ENCODE data around the gene ZFP92.

The ZFP92 gene

DNA sequence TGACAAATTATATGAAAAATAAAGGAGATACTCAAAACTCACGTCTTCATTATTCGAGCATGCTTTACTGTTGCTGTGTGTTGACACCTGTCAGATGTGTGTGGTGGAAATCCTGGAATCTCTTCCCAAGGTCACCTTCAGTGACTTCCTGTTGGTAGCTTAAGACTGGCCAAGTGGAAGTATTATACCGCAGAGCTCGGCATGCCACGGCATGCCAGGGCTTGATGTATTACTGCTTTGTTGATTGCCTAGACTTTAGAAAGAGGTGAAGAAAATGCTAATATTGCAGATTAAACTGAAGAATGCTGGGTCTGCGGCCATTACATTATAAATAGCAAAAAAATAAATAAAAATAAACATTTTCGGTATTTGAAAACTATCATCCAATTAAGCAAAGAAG, 30.0 kb downstream of the ZFP92 start:
- no peak for DNase-seq

DNA sequence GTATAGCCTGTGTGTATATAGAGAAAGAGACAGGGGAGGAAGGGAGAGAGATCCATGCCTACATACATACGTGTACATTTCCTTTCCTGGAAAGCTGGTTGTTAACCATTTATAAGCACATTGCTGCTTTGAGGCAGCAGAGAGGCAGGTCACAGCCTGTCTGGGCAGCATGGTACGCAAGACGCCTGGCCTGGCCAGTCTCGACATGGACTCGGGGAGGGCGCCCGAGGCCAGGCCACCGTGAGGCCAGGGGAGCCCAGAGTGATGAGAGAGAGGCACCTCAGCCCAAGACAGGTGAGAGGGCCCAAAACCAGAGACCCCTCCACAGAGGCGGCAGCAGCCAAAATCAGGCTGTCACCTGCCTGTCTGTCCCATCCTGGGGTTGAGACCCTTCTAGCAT, 30.7 kb downstream of the ZFP92 start:
- no peak for DNase-seq

DNA sequence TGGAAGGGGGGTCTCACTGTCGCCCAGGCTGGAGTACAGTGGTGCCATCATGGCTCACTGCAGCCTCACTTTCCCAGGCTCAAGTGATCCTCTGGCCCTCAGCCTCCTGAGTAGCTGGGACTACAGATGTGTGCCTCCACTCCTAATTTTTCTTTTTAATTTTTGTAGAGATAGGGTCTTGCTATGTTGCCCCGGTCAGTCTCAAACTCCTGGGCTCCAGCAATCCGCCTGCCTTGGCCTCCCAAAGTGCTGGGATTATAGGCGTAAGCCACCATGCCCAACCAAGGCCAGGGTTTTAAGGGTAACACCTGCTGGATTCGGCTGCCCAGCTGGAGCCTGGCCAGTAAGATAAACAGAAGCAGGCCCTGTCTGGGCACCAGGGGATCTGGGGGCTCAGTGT, 31.2 kb downstream of the ZFP92 start:
- no peak for DNase-seq

- DNase-seq: no peak
Observed at GRCh38 chrX:153443476-153444332, 32.4 kb downstream of the ZFP92 start.

GRCh38 chrX:153444333-153445011, 33.2 kb downstream of the ZFP92 start:
- no peak for DNase-seq

GRCh38 chrX:153445106-153445855, 34.0 kb downstream of the ZFP92 start:
- no peak for DNase-seq

- no peak for DNase-seq
Observed at GRCh38 chrX:153445856-153446635, 34.8 kb downstream of the ZFP92 start, which contains the start of gene TREX2. TSS of gene TREX2 (minus strand) at chrX:153446056. CDS start at chrX:153445430, 626 bp downstream.

- no peak for DNase-seq
Observed at GRCh38 chrX:153446636-153446936, 35.3 kb downstream of the ZFP92 start.

- no peak for DNase-seq
Observed at GRCh38 chrX:153446950-153447580, 35.8 kb downstream of the ZFP92 start.

DNA sequence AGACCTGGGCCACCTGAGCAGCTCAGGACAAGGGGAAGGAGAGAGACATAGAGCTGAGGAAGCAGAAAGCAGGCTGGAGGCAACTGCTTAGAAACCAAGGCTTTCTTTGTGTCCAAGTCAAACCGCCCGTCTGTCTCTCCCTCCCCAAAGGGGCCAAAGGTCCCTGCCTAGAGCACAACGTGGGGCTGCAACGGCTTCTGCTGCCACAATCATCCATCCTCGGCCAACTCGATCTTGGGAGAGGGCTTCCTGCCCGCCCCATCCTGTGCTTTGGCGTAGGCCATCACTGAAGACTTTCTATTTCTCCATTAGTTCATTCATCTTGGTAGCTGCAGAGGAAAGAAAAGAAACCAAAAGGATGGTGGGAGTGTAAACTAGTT, 36.3 kb downstream of the ZFP92 start:
- DNase-seq: no peak

- DNase-seq: no peak
Observed at GRCh38 chrX:153448556-153449367, 37.5 kb downstream of the ZFP92 start.

DNA sequence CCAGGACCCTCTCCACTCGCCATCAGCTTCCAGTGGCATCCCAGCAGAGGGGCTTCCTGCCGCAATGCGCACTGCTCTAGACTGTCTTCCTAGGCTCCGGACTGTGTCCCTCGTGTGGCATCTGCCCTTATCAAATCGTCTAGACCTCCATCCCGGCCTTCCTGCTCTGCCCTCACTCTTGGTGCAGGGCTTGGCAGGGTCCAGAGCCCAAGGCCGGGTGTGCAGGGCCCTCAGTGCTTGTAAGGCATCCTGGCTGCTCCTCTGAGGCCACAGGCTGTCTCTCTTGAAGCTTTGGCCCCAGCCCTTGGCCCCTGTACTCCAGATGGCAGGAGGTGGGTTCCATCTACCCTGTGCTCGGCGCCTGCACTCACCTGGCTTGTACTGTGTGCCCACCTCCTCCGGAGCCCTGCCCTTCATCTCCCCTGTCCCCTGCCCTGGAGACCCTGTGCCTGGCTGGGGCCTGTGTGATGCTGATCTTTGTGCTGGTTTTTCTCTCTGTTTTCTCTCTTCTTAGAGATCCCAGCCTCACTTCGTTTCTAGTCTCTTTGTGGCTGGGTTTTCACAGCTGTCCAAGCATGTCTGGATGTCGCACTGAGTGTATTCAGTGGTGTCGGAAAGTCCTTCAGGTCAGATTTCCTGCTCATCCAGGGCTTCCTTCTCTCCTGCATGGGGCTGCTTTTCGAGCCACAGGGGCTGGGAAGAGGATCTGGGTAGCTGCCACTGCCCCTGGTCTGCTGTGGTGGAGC, 38.3 kb downstream of the ZFP92 start:
- DNase-seq: no peak

DNA sequence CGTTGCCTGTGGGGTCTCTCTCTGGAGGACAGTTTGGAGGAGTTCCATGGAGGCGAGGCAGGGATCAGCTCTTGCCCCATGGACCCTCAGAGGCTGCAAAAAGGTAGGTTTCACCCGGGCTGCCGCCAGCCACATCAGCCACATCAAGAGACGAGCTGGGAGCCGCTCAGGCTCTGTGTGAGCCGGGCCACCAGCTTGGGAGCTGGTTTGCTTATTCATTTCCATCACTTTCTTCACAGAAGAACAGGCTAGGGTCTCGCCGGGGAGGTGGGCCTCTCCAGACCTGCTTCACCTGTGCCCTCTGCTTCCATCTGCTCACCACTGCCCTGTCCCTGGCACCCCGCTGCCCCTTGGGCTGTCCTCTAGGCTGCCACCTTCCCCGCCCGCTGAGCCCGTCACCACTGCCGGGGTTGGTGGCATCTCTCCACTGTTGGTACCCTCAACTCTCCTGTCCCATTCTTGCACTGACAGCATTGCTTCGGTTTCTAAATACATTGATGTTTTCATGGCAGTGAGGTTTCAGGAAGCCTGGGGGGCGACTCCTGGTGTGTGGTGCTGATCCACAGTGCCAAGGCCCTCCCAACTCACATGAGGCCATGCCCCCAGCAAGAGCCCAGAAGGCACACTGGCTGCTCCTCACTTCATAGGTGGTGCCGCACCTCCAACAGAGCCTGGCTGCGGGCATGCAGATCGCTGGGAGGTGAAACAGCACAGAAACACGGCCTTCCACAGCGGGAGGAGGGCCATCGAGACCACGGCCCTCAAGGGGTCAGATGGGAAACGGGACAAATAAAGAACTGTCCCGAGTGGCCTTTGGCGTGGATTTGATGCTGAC, 39.1 kb downstream of the ZFP92 start:
- DNase-seq: no peak

DNA sequence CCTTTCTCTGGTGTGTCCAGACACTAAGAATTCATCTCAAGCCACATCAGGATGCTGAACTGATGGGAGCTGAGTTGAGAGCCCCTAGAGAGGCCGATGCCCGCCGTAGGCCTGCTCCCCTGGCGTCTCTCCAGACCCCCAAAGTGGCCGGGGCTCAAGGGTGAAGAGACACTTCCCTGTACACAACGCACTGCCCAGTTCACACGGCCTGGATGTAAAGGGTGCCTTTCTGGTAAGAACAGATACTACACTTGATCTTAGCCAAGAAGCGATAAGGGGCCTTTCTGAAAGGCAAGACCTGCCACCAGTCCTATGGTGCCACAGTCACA, 39.6 kb downstream of the ZFP92 start:
- DNase-seq: no peak

DNA sequence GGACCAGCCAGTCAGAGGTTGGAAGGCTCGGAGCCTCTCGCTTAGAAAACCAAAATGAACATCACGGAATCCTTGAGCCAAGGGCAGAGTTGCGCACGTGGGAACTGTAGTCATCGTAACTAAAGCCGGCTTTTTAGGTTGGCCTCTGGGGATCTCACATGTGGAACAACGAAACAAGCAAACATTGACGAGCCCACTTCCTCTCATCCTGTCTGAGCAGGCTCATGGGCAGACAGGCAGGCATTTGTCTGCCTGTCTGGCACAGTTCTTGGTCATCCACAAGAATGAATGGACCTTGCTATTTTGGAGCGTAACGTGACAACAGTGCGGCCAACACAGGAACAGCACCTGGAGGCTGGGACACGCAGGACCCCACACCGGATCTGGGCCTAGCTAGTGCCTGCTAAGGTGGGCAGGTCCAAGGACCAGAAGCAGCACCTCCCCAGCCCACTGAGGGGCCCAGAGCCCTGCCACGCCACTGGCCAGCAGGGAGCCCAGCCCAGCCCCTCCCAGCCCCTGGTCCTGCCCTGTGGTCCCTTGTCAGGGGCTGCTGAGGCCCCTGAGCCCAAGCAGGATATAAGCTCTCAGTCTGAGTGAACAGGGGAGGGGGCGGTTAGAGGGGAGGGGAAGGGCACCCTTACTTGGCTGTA, 43.8 kb downstream of the ZFP92 start:
- no peak for DNase-seq

- no peak for DNase-seq
Observed at GRCh38 chrX:153455571-153455970, 44.3 kb downstream of the ZFP92 start.

DNA sequence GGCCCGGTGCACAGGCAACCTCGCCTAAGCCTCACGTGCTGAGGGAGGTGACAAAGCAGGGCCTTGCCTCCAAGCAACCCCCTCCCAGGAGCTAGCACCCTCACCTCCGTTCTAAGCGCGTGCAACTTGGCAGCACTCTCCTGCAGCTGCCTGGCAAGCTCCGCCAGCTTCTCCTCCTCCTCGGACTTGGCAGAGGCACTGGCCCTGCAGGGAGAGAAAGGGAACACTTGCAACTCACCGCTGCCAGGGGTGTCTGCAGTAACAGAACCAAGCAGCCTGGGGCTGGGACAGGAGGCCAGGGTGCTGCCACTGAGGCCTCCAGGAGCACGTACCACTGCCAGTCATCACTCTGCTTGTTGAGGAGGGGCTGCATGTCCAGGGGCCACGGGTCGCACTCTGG, 44.9 kb downstream of the ZFP92 start:
- DNase-seq: no peak

- no peak for DNase-seq
Observed at GRCh38 chrX:153456704-153457103, 45.4 kb downstream of the ZFP92 start.

- DNase-seq: no peak
Observed at GRCh38 chrX:153457136-153457825, 46.0 kb downstream of the ZFP92 start.
